ENCODE data around the gene MBOAT7. TPM values are rescaled to one million over a fixed set of nuclear protein-coding genes. Genes with fewer than 3 reads are reported as not detected.

MBOAT7 gene
- total and polyA plus RNA-seq, 7 experiments from 2014 or later, result 11.3 to 79.4 (median 34.5) TPM

DNA sequence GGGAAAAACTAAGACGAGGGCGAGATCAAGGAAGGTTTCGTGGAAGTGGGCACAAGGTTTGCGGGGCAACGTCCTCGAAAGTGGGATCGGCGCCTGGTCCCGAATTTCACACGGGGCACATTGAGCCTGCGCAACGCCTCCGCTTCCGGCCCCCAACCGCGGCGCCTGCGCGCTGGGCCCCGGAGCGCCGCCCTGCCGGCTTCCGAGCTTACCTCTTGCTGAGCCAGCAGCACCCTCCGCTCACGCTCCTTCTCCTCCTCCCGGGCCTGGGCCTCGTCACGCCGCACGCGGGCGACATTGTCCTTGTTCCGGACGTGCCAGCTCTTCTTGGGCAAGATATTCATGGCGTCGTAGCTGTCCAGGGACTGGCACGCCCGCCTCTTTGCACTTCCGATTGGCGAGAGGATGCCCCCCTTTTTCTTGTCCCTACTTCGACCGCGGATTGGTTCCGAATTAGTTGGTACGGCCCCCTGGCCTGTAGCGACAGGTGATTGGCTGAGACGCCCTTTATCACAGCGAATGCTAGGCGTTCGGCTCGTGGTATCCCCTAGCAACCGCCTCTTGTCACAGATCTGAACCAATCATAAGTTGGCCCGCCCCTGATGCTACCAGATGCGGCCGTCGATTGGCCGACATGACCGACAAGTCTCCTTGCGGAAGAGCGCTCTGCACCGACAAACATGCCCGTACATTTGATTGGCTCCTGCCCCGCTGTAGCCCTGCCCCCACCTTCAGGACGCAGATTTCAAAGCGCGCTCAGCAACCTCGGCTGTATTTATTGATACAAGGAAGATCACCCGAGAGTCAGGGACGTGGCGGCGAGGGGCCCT is 29.8 kb downstream of the MBOAT7 start, which contains the start of gene LENG1:
Gene LENG1, minus strand, starts transcription at position 370 of the 830 bp plus-strand sequence. Its CDS starts 26 bp downstream, at position 344.
- H3K9me3 Mint-ChIP-seq, result peaks cover 0 to 9% (median 0%) of the 10 kb centered on the region in 11 donors
- H3K4me3 Mint-ChIP-seq, result peak within 1 kb of the TSS; percentile 91 to 100 (median 98)
- DNase-seq, result peak; percentile 80 to 100 (median 99)
- peaks cover 47 to 88% (median 65%) of the 10 kb centered on the region in 7 donors for H3K4me1 Mint-ChIP-seq
- H3K27me3 ChIP-seq (ENCODE audit: control insufficient read depth in 2 of 2, insufficient read depth in 2 of 2, low read length in 2 of 2), result no peaks in the 10 kb centered on the region
- H3K36me3 ChIP-seq (ENCODE audit: control insufficient read depth in 2 of 3, insufficient read depth in 3 of 3, low read length in 3 of 3), result peaks cover 10 to 42% (median 20%) of the 10 kb centered on the region in 3 experiments
- no peaks in the 10 kb centered on the region for H3K27me3 Mint-ChIP-seq
- peak within 1 kb of the TSS; percentile 78 for H3K4me3 ChIP-seq (ENCODE audit: low read length)
- H3K27ac ChIP-seq (ENCODE audit: low read depth, low read length), result peak within 1 kb of the TSS; percentile 87
- CTCF ChIA-PET, result interaction anchor here (0.5 to 2.4 kb wide), 7 partner anchors 13 to 229 kb away, joined by 3 to 7 read pairs (median 3); partner anchors contain the start of genes CNOT3 and MBOAT7
- peaks cover 35 to 53% of the 10 kb centered on the region in 2 donors for H3K4me1 ChIP-seq (ENCODE audit: control insufficient read depth in 2 of 2, insufficient read depth in 2 of 2, low read length in 2 of 2)
- H3K36me3 Mint-ChIP-seq, result peaks cover 5 to 16% (median 11%) of the 10 kb centered on the region in 5 donors
- ATAC-seq, result peak; percentile 91
- intact Hi-C loops (cut with micrococcal nuclease), result loop anchor here (1.0 to 10.0 kb wide), 11 partner anchors 22 to 1981 kb away; partner anchors contain the start of genes CNOT3 (in 2 of the 2), MYADM (in 2 of the 2), PRPF31 (in 2 of the 2) and TFPT (in 2 of the 2)
- POLR2A ChIA-PET, result interaction anchor here (0.5 to 11.2 kb wide), 15 partner anchors 10 to 292 kb away, joined by 3 to 173 read pairs (median 6); partner anchors contain the start of genes CNOT3, MBOAT7, MYADM and NDUFA3
- no peaks in the 10 kb centered on the region for H3K9me3 ChIP-seq (ENCODE audit: control insufficient read depth in 2 of 3, low read length in 3 of 3)
- peak within 1 kb of the TSS; percentile 95 to 100 (median 99) for H3K27ac Mint-ChIP-seq

- DNase-seq (peak in 5 of 9 donors; percentile 23 to 47 (median 34)), ATAC-seq (no peak)
- ChIA-PET CTCF (interaction anchor here (0.5 to 2.4 kb wide), 6 partner anchors 12 to 229 kb away, joined by 3 to 7 read pairs (median 4); partner anchors contain the start of genes CNOT3 and MBOAT7), POLR2A (interaction anchor here (0.5 to 11.2 kb wide), 16 partner anchors 9 to 291 kb away, joined by 3 to 173 read pairs (median 6); partner anchors contain the start of genes CNOT3, MBOAT7, MYADM and NDUFA3)
- peak overlapping the region; percentile 78 for H3K4me3 ChIP-seq (ENCODE audit: low read length)
- Mint-ChIP-seq H3K4me3 (peak overlapping the region; percentile 91 to 100 (median 98)), H3K27ac (peak overlapping the region; percentile 95 to 100 (median 99)), H3K27me3 (no peaks in the 10 kb centered on the region), H3K36me3 (peaks cover 5 to 22% (median 17%) of the 10 kb centered on the region in 5 donors), H3K9me3 (peaks cover 0 to 9% (median 0%) of the 10 kb centered on the region in 11 donors), H3K4me1 (peaks cover 45 to 89% (median 66%) of the 10 kb centered on the region in 7 donors)
- no peaks in the 10 kb centered on the region for H3K9me3 ChIP-seq (ENCODE audit: control insufficient read depth in 2 of 3, low read length in 3 of 3)
- H3K4me1 ChIP-seq (ENCODE audit: control insufficient read depth in 2 of 2, insufficient read depth in 2 of 2, low read length in 2 of 2), result peaks cover 41 to 54% of the 10 kb centered on the region in 2 donors
- intact Hi-C loops (cut with micrococcal nuclease), result loop anchor here (1.0 to 2.0 kb wide), 10 partner anchors 22 to 1981 kb away; partner anchors contain the start of genes CNOT3 (in 2 of the 2), MYADM (in 2 of the 2), PRPF31 (in 2 of the 2) and TFPT (in 2 of the 2)
- H3K27me3 ChIP-seq (ENCODE audit: control insufficient read depth in 2 of 2, insufficient read depth in 2 of 2, low read length in 2 of 2), result no peaks in the 10 kb centered on the region
- H3K27ac ChIP-seq (ENCODE audit: low read depth, low read length), result peak overlapping the region; percentile 87
- H3K36me3 ChIP-seq (ENCODE audit: control insufficient read depth in 2 of 3, insufficient read depth in 3 of 3, low read length in 3 of 3), result peaks cover 10 to 49% (median 26%) of the 10 kb centered on the region in 3 experiments
Measured at GRCh38 chr19:54158812-54159351, 30.5 kb downstream of the MBOAT7 start.

- Histone ChIP-seq H3K4me1 (ENCODE audit: control insufficient read depth in 2 of 2, insufficient read depth in 2 of 2, low read length in 2 of 2) (peaks cover 35 to 56% of the 10 kb centered on the region in 2 donors), H3K9me3 (ENCODE audit: control insufficient read depth in 2 of 3, low read length in 3 of 3) (no peaks in the 10 kb centered on the region), H3K36me3 (ENCODE audit: control insufficient read depth in 2 of 3, insufficient read depth in 3 of 3, low read length in 3 of 3) (peaks cover 10 to 68% (median 32%) of the 10 kb centered on the region in 3 experiments), H3K27ac (ENCODE audit: low read depth, low read length) (no peak overlapping the region), H3K4me3 (ENCODE audit: low read length) (no peak overlapping the region), H3K27me3 (ENCODE audit: control insufficient read depth in 2 of 2, insufficient read depth in 2 of 2, low read length in 2 of 2) (no peaks in the 10 kb centered on the region)
- intact Hi-C loops (cut with micrococcal nuclease), result no loop called here
- Mint-ChIP-seq H3K36me3 (peaks cover 10 to 26% (median 21%) of the 10 kb centered on the region in 5 donors), H3K4me1 (peaks cover 46 to 80% (median 62%) of the 10 kb centered on the region in 7 donors), H3K4me3 (peak overlapping the region; percentile 14 to 71 (median 64)), H3K9me3 (peaks cover 0 to 10% (median 0%) of the 10 kb centered on the region in 11 donors), H3K27me3 (no peaks in the 10 kb centered on the region), H3K27ac (peak overlapping the region in 7 of 9 donors; percentile 42 to 81 (median 72))
- POLR2A ChIA-PET, result interaction anchor here (0.6 to 11.2 kb wide), 7 partner anchors 9 to 1264 kb away, joined by 3 to 173 read pairs (median 6); partner anchors contain the start of genes CNOT3, MBOAT7, PRPF31 and TFPT
- CTCF ChIA-PET, result no interaction called here
- ATAC-seq (no peak), DNase-seq (no peak)
Measured at GRCh38 chr19:54156953-54157352, 32.4 kb downstream of the MBOAT7 start.

- ChIA-PET POLR2A (interaction anchor here (0.6 to 11.2 kb wide), 8 partner anchors 9 to 1265 kb away, joined by 3 to 173 read pairs (median 6); partner anchors contain the start of genes CNOT3, MBOAT7, PRPF31 and TFPT), CTCF (no interaction called here)
- Histone ChIP-seq H3K4me3 (ENCODE audit: low read length) (no peak overlapping the region), H3K36me3 (ENCODE audit: control insufficient read depth in 2 of 3, insufficient read depth in 3 of 3, low read length in 3 of 3) (peaks cover 10 to 73% (median 32%) of the 10 kb centered on the region in 3 experiments), H3K4me1 (ENCODE audit: control insufficient read depth in 2 of 2, insufficient read depth in 2 of 2, low read length in 2 of 2) (peaks cover 35 to 52% of the 10 kb centered on the region in 2 donors), H3K27ac (ENCODE audit: low read depth, low read length) (no peak overlapping the region), H3K9me3 (ENCODE audit: control insufficient read depth in 2 of 3, low read length in 3 of 3) (no peaks in the 10 kb centered on the region), H3K27me3 (ENCODE audit: control insufficient read depth in 2 of 2, insufficient read depth in 2 of 2, low read length in 2 of 2) (no peaks in the 10 kb centered on the region)
- DNase-seq, result no peak
- Mint-ChIP-seq H3K27ac (peak overlapping the region in 4 of 9 donors; percentile 42 to 81 (median 70)), H3K9me3 (peaks cover 0 to 10% (median 0%) of the 10 kb centered on the region in 11 donors), H3K4me3 (peak overlapping the region in 4 of 10 donors; percentile 2 to 67 (median 64)), H3K27me3 (no peaks in the 10 kb centered on the region), H3K36me3 (peaks cover 10 to 30% (median 21%) of the 10 kb centered on the region in 5 donors), H3K4me1 (peaks cover 41 to 76% (median 65%) of the 10 kb centered on the region in 7 donors)
- intact Hi-C loops (cut with micrococcal nuclease), result no loop called here
- ATAC-seq, result no peak
Measured at GRCh38 chr19:54156490-54156889, 32.9 kb downstream of the MBOAT7 start.

DNA sequence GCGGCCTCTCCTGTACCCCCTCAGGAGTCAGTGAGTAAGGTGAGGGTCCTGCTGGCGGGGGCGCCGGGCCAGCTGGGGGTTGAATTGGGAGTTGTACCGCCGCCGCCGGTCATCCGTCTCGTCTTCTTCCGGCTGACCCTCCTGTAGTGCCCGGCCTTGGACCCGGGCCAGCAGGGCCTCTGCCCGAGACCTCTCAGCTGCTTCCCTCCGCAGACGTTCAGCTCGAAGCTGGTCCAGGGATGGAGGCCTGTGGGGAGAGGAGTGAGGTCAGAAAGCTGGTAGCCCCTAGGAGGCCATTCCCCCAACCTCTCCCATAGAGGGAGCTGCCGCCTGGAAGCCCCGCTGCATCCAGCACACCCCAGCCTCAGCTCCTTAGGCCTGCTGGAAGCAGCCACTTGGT is 33.7 kb downstream of the MBOAT7 start:
- Mint-ChIP-seq H3K27ac (peak overlapping the region in 3 of 9 donors; percentile 45 to 76 (median 59)), H3K36me3 (peaks cover 10 to 35% (median 24%) of the 10 kb centered on the region in 5 donors), H3K9me3 (peaks cover 0 to 10% (median 0%) of the 10 kb centered on the region in 11 donors), H3K4me3 (peak overlapping the region in 3 of 10 donors; percentile 4 to 38 (median 27)), H3K4me1 (peaks cover 36 to 72% (median 65%) of the 10 kb centered on the region in 7 donors), H3K27me3 (no peaks in the 10 kb centered on the region)
- DNase-seq, result no peak
- peaks cover 10 to 81% (median 32%) of the 10 kb centered on the region in 3 experiments for H3K36me3 ChIP-seq (ENCODE audit: control insufficient read depth in 2 of 3, insufficient read depth in 3 of 3, low read length in 3 of 3)
- ChIA-PET POLR2A (interaction anchor here (0.9 to 11.2 kb wide), 5 partner anchors 8 to 52 kb away, joined by 4 to 173 read pairs (median 6); partner anchors contain the start of genes CNOT3 and MBOAT7), CTCF (no interaction called here)
- no peak overlapping the region for H3K4me3 ChIP-seq (ENCODE audit: low read length)
- H3K9me3 ChIP-seq (ENCODE audit: control insufficient read depth in 2 of 3, low read length in 3 of 3), result no peaks in the 10 kb centered on the region
- peaks cover 34 to 50% of the 10 kb centered on the region in 2 donors for H3K4me1 ChIP-seq (ENCODE audit: control insufficient read depth in 2 of 2, insufficient read depth in 2 of 2, low read length in 2 of 2)
- no peaks in the 10 kb centered on the region for H3K27me3 ChIP-seq (ENCODE audit: control insufficient read depth in 2 of 2, insufficient read depth in 2 of 2, low read length in 2 of 2)
- no peak for ATAC-seq
- peak overlapping the region; percentile 52 for H3K27ac ChIP-seq (ENCODE audit: low read depth, low read length)
- intact Hi-C loops (cut with micrococcal nuclease), result no loop called here
